RWPE1 (cell line): ENCODE data around the gene DNALI1.
"Not testable (repeated sequence)": the region's sequence is repeated elsewhere in the genome, so short reads cannot be mapped to it uniquely, and the experiment has no call there.

Experiments used
- CTCF ChIA-PET: fragments of 350-600 bp; sonication (Branson Sonifier 250); formaldehyde crosslinking; extraction: SDS; loops from one replicate; lab custom pipeline; 2021; lab: Yijun Ruan, JAX
- POLR2A ChIA-PET: fragments of 400-600 bp; formaldehyde crosslinking; extraction: SDS; loops from one replicate; lab custom pipeline; 2020; ENCODE audit warnings: antibody characterized with exemption; ENCODE audit not compliant: low non-redundant PET; lab: Yijun Ruan, JAX
- DNase-seq: peaks from one replicate; pipeline ENCODE4 v3.0.0; 2012; ENCODE audit warnings: low spot score
- H3K27ac ChIP-seq: fragments of 450-650 bp; 2 replicates; pipeline ENCODE4 v1.5.1; 2017
- TF ChIP-seq, protein P1 (sequence below): fragments of 450-650 bp; conservative IDR thresholded peaks from 2 replicates; pipeline ENCODE4 v1.5.1; 2017; ENCODE audit warnings: low read depth, mild to moderate bottlenecking

The DNALI1 gene

GRCh38 chr1:37557402-37557801 is 662 bp downstream of the DNALI1 start:
- TF ChIP-seq, protein P1, sequence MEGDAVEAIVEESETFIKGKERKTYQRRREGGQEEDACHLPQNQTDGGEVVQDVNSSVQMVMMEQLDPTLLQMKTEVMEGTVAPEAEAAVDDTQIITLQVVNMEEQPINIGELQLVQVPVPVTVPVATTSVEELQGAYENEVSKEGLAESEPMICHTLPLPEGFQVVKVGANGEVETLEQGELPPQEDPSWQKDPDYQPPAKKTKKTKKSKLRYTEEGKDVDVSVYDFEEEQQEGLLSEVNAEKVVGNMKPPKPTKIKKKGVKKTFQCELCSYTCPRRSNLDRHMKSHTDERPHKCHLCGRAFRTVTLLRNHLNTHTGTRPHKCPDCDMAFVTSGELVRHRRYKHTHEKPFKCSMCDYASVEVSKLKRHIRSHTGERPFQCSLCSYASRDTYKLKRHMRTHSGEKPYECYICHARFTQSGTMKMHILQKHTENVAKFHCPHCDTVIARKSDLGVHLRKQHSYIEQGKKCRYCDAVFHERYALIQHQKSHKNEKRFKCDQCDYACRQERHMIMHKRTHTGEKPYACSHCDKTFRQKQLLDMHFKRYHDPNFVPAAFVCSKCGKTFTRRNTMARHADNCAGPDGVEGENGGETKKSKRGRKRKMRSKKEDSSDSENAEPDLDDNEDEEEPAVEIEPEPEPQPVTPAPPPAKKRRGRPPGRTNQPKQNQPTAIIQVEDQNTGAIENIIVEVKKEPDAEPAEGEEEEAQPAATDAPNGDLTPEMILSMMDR, result no peak
- H3K27ac ChIP-seq, result no peak overlapping the region
- no peak for DNase-seq
- ChIA-PET POLR2A (no interaction called here), CTCF (interaction anchor here (1.1 kb wide), 1 partner anchor 43 kb away, joined by 3 read pairs; the partner anchor contains the start of gene MEAF6)

- CTCF ChIA-PET, result no interaction called here
- H3K27ac ChIP-seq, result no peak overlapping the region
- DNase-seq, result no peak
- POLR2A ChIA-PET, result no interaction called here
- TF ChIP-seq, protein P1, result no peak
Measured at GRCh38 chr1:37558411-37558810, 1.7 kb downstream of the DNALI1 start.

- no peak overlapping the region for H3K27ac ChIP-seq
- TF ChIP-seq, protein P1, result no peak
- ChIA-PET CTCF (no interaction called here), POLR2A (no interaction called here)
- no peak for DNase-seq
Measured at GRCh38 chr1:37559080-37559479, 2.3 kb downstream of the DNALI1 start.

DNA sequence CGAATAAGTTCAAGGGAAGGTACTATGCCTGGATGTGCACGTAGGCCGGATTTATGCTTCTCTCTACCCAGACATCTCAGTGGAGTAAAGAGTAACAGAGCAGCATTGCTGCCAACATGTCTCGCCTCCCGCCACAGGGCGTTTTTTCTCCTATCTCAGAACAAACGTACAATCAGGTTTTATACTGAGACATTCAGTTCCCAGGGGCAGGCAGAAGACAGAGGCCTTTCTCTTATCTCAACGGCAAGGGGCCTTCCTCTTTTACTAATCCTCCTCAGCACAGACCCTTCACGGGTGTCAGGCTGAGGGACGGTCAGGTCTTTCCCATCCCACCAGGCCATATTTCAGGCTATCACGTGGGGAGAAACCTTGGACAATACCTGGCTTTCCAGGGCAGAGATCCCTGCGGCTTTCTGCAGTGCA is 3.2 kb downstream of the DNALI1 start:
- CTCF ChIA-PET, POLR2A ChIA-PET, H3K27ac ChIP-seq, DNase-seq: not testable (repeated sequence)

GRCh38 chr1:37560401-37561132 is 3.8 kb downstream of the DNALI1 start:
- H3K27ac ChIP-seq, result no peak overlapping the region
- TF ChIP-seq, protein P1, result no peak
- CTCF ChIA-PET, result no interaction called here
- DNase-seq, result no peak
- POLR2A ChIA-PET, result interaction anchor here (0.6 kb wide), 1 partner anchor 61 kb away, joined by 3 read pairs; no protein-coding TSS in a partner anchor

- POLR2A ChIA-PET, result interaction anchor here (0.6 kb wide), 1 partner anchor 62 kb away, joined by 3 read pairs; no protein-coding TSS in a partner anchor
- peak overlapping the region; percentile 23; the same call in 1 of the 2 replicates for H3K27ac ChIP-seq
- peak; percentile 32 for DNase-seq
- TF ChIP-seq, protein P1, result peak; percentile 61
- CTCF ChIA-PET, result interaction anchor here (0.6 kb wide), 1 partner anchor 15 kb away, joined by 3 read pairs; no protein-coding TSS in a partner anchor
Measured at GRCh38 chr1:37561133-37562132, 4.7 kb downstream of the DNALI1 start.
